K562 (cell line): Measurements from ENCODE around the gene GHR. TPM values are rescaled to one million over a fixed set of nuclear protein-coding genes. Genes with fewer than 3 reads are reported as not detected.

ENCODE experiments used
- ATAC-seq: fragments of 200-7000 bp; cut with Tn5 transposase; 3 replicates; pipeline ENCODE4 v1.9.1; 2020; ENCODE audit warnings: moderate library complexity
- BruUV-seq: library from RNA; stranded (reverse); fragments of 400-500 nt; replicated peaks from 2 replicates; lab custom pipeline; 2021; lab: Mats Ljungman, UMichigan
- CTCF ChIA-PET: fragments of 300-600 bp; formaldehyde crosslinking; extraction: SDS; loops from one replicate; lab custom pipeline; 2021; ENCODE audit warnings: low intra/inter-chr PET ratio; lab: Yijun Ruan, JAX
- POLR2A ChIA-PET: fragments of 300-600, 350-650 bp; sonication (Branson Sonifier 250); formaldehyde crosslinking; extraction: SDS; loops from one replicate; lab custom pipeline; 2021; ENCODE audit warnings: antibody characterized with exemption, inconsistent platforms; lab: Yijun Ruan, JAX
- DNase-seq, 4 experiments: peaks; one replicate each; pipeline versions ENCODE4 v3.0.0 to v3.0.0-alpha.2; 2011 to 2018; ENCODE audit warnings: low spot score in 3 of 4, mixed read lengths in 3 of 4; ENCODE audit errors: extremely low read depth in 1 of 4
- FAIRE-seq: peaks from 2 replicates; lab custom pipeline; 2011; peaks lifted over from hg19 to GRCh38; lab: Jason Lieb, UNC
- H2AFZ ChIP-seq: 2 replicates; pipeline ENCODE4 v1.6.0; 2011; ENCODE audit warnings: low read depth, low read length, control low read depth, inconsistent platforms
- H3K27ac ChIP-seq: fragments of 200-600 bp; 3 replicates; pipeline ENCODE4 v1.8.0; 2011; ENCODE audit warnings: low read depth, mild to moderate bottlenecking, control low read depth, inconsistent platforms, low read length, moderate library complexity, mixed read lengths; ENCODE audit errors: extremely low read depth
- H3K27me3 ChIP-seq, 2 experiments: fragments of 300-600 bp in 1 of 2; 2 replicates in 1 of 2; 3 replicates in 1 of 2; pipeline versions ENCODE4 v1.6.0 to v1.8.0; 2011; ENCODE audit warnings: inconsistent platforms in 2 of 2, low read length in 2 of 2, mild to moderate bottlenecking in 1 of 2, mixed read lengths in 1 of 2, moderate library complexity in 1 of 2; ENCODE audit not compliant: control insufficient read depth in 2 of 2, insufficient read depth in 2 of 2
- H3K36me3 ChIP-seq: fragments of 300-600 bp; 3 replicates; pipeline ENCODE4 v1.8.0; 2011; ENCODE audit warnings: mild to moderate bottlenecking, low read length, inconsistent platforms; ENCODE audit not compliant: control insufficient read depth, insufficient read depth
- H3K4me1 ChIP-seq, 2 experiments: fragments of 200-600 bp in 1 of 2; replicated peaks in 1 of 2; 2 replicates in 1 of 2; 3 replicates in 1 of 2; pipeline versions ENCODE4 v1.5.1 to v1.8.0; 2011; ENCODE audit warnings: inconsistent platforms in 2 of 2, low read length in 2 of 2, mild to moderate bottlenecking in 1 of 2, mixed read lengths in 1 of 2, moderate library complexity in 1 of 2; ENCODE audit not compliant: control insufficient read depth in 2 of 2, insufficient read depth in 2 of 2
- H3K4me2 ChIP-seq: 2 replicates; pipeline ENCODE4 v1.6.1; 2011; ENCODE audit warnings: low read length, control low read depth, inconsistent platforms, mixed read lengths; ENCODE audit not compliant: insufficient read depth
- H3K4me3 ChIP-seq: fragments of 200-600 bp; sonication (generic), shearing (Covaris generic); 2 replicates; pipeline ENCODE4 v1.5.1; 2016; ENCODE audit warnings: control low read depth, inconsistent platforms
- H3K79me2 ChIP-seq: fragments of 200-600 bp; 3 replicates; pipeline ENCODE4 v1.8.0; 2011; ENCODE audit warnings: low read length, inconsistent platforms; ENCODE audit not compliant: control insufficient read depth, insufficient read depth
- H3K9ac ChIP-seq, 2 experiments: 2 replicates each; pipeline versions ENCODE4 v1.6.0 to v1.6.1; 2011; ENCODE audit warnings: low read depth in 2 of 2, low read length in 2 of 2, control low read depth in 1 of 2, inconsistent platforms in 1 of 2, mild to moderate bottlenecking in 1 of 2, mixed read lengths in 1 of 2; ENCODE audit not compliant: insufficient read depth in 1 of 2
- H3K9me1 ChIP-seq: one replicate; pipeline ENCODE4 v1.6.0; 2011; ENCODE audit warnings: inconsistent platforms, mild to moderate bottlenecking, low read length, moderate library complexity; ENCODE audit not compliant: control insufficient read depth, insufficient read depth
- H3K9me3 ChIP-seq: replicated peaks from 2 replicates; pipeline ENCODE4 v1.5.1; 2011; ENCODE audit warnings: low read depth, low read length, inconsistent platforms; ENCODE audit not compliant: control insufficient read depth, insufficient read depth
- H4K20me1 ChIP-seq: replicated peaks from 2 replicates; pipeline ENCODE4 v1.6.1; 2011; ENCODE audit warnings: low read length, inconsistent platforms, mixed read lengths; ENCODE audit not compliant: control insufficient read depth, insufficient read depth
- CBFA2T2 ChIP-seq: fragments of 450-650 bp; conservative IDR thresholded peaks from 2 replicates; pipeline ENCODE4 v1.6.1; 2017; ENCODE audit warnings: mild to moderate bottlenecking
- FOXK1 ChIP-seq: sonication (generic); formaldehyde crosslinking; IDR thresholded peaks from 2 replicates; pipeline ENCODE4 v1.8.0; 2022; ENCODE audit warnings: missing genetic modification reagents, mild to moderate bottlenecking, borderline replicate concordance
- HDAC8 ChIP-seq: fragments of 450-650 bp; IDR thresholded peaks from 2 replicates; pipeline ENCODE4 v1.6.1; 2016; ENCODE audit warnings: mild to moderate bottlenecking, missing genetic modification characterization, moderate library complexity, missing compliant biosample characterization
- MCM2 ChIP-seq: fragments of 450-650 bp; IDR thresholded peaks from 2 replicates; pipeline ENCODE4 v1.6.1; 2017; ENCODE audit warnings: low read depth, mild to moderate bottlenecking
- SFPQ ChIP-seq: fragments of 200-400 bp; formaldehyde crosslinking; IDR thresholded peaks from 2 replicates; pipeline ENCODE4 v1.6.1; 2017; ENCODE audit warnings: mild to moderate bottlenecking, low read depth, low read length, moderate library complexity
- SIN3A ChIP-seq, 2 experiments: fragments of 150-350 bp in 1 of 2; IDR thresholded peaks; 2 replicates each; pipeline ENCODE4 v1.6.1; 2011 to 2016; ENCODE audit warnings: borderline replicate concordance in 2 of 2, low read depth in 2 of 2, low read length in 2 of 2, mild to moderate bottlenecking in 2 of 2, moderate library complexity in 2 of 2; ENCODE audit not compliant: control insufficient read depth in 1 of 2
- SRSF7 ChIP-seq: fragments of 200-400 bp; formaldehyde crosslinking; optimal IDR thresholded peaks from 2 replicates; pipeline ENCODE3; 2017; ENCODE audit warnings: mild to moderate bottlenecking, low read depth, low read length
- ZNF407 ChIP-seq: fragments of 450-650 bp; IDR thresholded peaks from 2 replicates; pipeline ENCODE4 v1.6.1; 2016; ENCODE audit warnings: low read depth
- WGBS: fragments of 100-300 bp; shearing (Covaris generic); methylation state at CpG from one replicate; pipeline ENCODE4 v1.1.6; 2016; ENCODE audit warnings: low coverage, mixed read lengths; ENCODE audit not compliant: insufficient coverage; ENCODE audit errors: missing lambda C conversion rate; 5-methylcytosine and 5-hydroxymethylcytosine counted together
- in situ Hi-C: fragments of 300-500 bp; cut with MboI; formaldehyde crosslinking; loops from 4 replicates; pipeline ENCODE4 v1.15.0; 2018; ENCODE audit warnings: inconsistent platforms, mixed read lengths
- intact Hi-C: fragments of 100-400 bp; cut with micrococcal nuclease; formaldehyde crosslinking; loops from 2 replicates; pipeline ENCODE4 v1.14.2; 2022
- polyA plus RNA-seq, 8 experiments: library from polyadenylated mRNA; depleted of rRNA in 4 of 8; stranded (reverse) in 5 of 8; unstranded in 3 of 8; fragments of >200 nt; fragmentation: Nextera tagmentation in 2 of 8; fragmentation: Illumina TruSeq in 1 of 8; extraction: Ambion mirVana in 2 of 8; extraction: Trizol in 1 of 8; gene quantifications; 2 replicates each; pipeline versions ENCODE4 v1.2.1 to v1.2.3, GENCODE V29; 2011 to 2014; ENCODE audit warnings: inconsistent platforms in 1 of 8, missing spikeins in 1 of 8
- total RNA-seq, 7 experiments: library from RNA; depleted of rRNA in 6 of 7; stranded (reverse); fragments of >200 nt in 6 of 7; fragmentation: Illumina TruSeq in 2 of 7; extraction: Trizol in 2 of 7; gene quantifications; 2 replicates each; pipeline versions ENCODE4 v1.2.1 to v1.2.3, GENCODE V29; 2011 to 2021; ENCODE audit warnings: low replicate concordance in 1 of 7

Gene GHR
- total and polyA plus RNA-seq, 9 of the 15 experiments (the other 6 are each of a cell fraction or from before 2014, with no cell fraction given) = 0.01 to 0.13 (median 0.07) TPM; not detected in 5

GRCh38 chr5:42642006-42642405 lies 218.8 kb downstream of the GHR start:
- Histone ChIP-seq H3K4me1 (no peaks in the 10 kb centered on the region), H3K9me3 (no peaks in the 10 kb centered on the region), H3K27ac (no peak overlapping the region), H3K27me3 (no peaks in the 10 kb centered on the region; a peak in 1 of 5 replicates), H3K79me2 (no peaks in the 10 kb centered on the region), H3K4me3 (no peak overlapping the region), H2AFZ (no peak overlapping the region), H3K4me2 (no peak overlapping the region), H3K9ac (no peak overlapping the region), H4K20me1 (no peaks in the 10 kb centered on the region), H3K36me3 (no peaks in the 10 kb centered on the region), H3K9me1 (no peaks in the 10 kb centered on the region)
- intact Hi-C loops (no loop called here), in situ Hi-C loops (no loop called here)
- no peak for DNase-seq
- ATAC-seq = no peak
- POLR2A ChIA-PET = no interaction called here
- BruUV-seq = no TSS peak
- CTCF ChIA-PET = no interaction called here
- FAIRE-seq = no peak
- TF ChIP-seq SFPQ (no peak), CBFA2T2 (no peak), ZNF407 (no peak), SRSF7 (no peak), SIN3A (IDR thresholded peaks at IDR 0.05; ENCODE audit: borderline replicate concordance in 2 of 2, control insufficient read depth in 1 of 2, low read depth in 2 of 2, low read length in 2 of 2) (no peak), MCM2 (no peak), HDAC8 (no peak), FOXK1 (CRISPR knock-in tag) (no peak)
- 1% methylated on average over 4 of the region's 4 CpGs for WGBS
